ENCODE measurements around the gene USP17L5. TPM values are rescaled to one million over a fixed set of nuclear protein-coding genes. Genes with fewer than 3 reads are reported as not detected.
"Not testable (repeated sequence)": the region's sequence is repeated elsewhere in the genome, so short reads cannot be mapped to it uniquely, and the experiment has no call there.

Gene USP17L5
- not detected for polyA plus RNA-seq (2013, experiment 1 of 2)
- not detected for polyA plus RNA-seq (2013, experiment 2 of 2)

GRCh38 chr4:9339103-9339502, at the start of gene USP17L5:
TSS of gene USP17L5 (plus strand) at chr4:9339403. CDS start at chr4:9339403, 0 bp downstream.
- not testable (repeated sequence) for H3K36me3 ChIP-seq (replicated peaks in 1 of 2; ENCODE audit: control insufficient read depth in 2 of 2, insufficient read depth in 2 of 2, low read length in 2 of 2); H3K27ac ChIP-seq (replicated peaks; ENCODE audit: low read length); H3K4me1 ChIP-seq (ENCODE audit: control insufficient read depth in 2 of 2, insufficient read depth in 1 of 2, low read depth in 1 of 2, low read length in 2 of 2); H2BK5ac ChIP-seq (ENCODE audit: low read length); H3K79me1 ChIP-seq (ENCODE audit: low read depth, low read length); H2BK15ac ChIP-seq (ENCODE audit: low read length); H2BK120ac ChIP-seq (ENCODE audit: low read depth, low read length); H3K18ac ChIP-seq (ENCODE audit: low read length); H4K91ac ChIP-seq (ENCODE audit: low read depth, low read length, poor library complexity); H4K8ac ChIP-seq (ENCODE audit: low read depth, low read length); H3K4me2 ChIP-seq (ENCODE audit: insufficient read depth, low read length, poor library complexity, severe bottlenecking); H2BK12ac ChIP-seq (ENCODE audit: low read length); H2AFZ ChIP-seq (ENCODE audit: low read length); H3K23ac ChIP-seq (ENCODE audit: low read depth, low read length, poor library complexity); H3K9me3 ChIP-seq (replicated peaks in 1 of 2; ENCODE audit: control insufficient read depth in 2 of 2, insufficient read depth in 1 of 2, low read depth in 1 of 2, low read length in 2 of 2); H2AK5ac ChIP-seq (ENCODE audit: low read depth, low read length); DNase-seq (ENCODE audit: low spot score); H3K27me3 ChIP-seq (ENCODE audit: control insufficient read depth in 3 of 3, insufficient read depth in 3 of 3, low read depth in 1 of 3, low read length in 3 of 3); H3K9ac ChIP-seq (ENCODE audit: low read depth, low read length, poor library complexity); H3K4ac ChIP-seq (ENCODE audit: low read length); H3K14ac ChIP-seq (ENCODE audit: low read length); H3K4me3 ChIP-seq (ENCODE audit: low read length in 2 of 2)
- WGBS, 2 donors (ENCODE audit: extremely low coverage in 2 of 2, insufficient read length in 2 of 2, insufficient replicate concordance in 1 of 2), result no CpG with 5 or more reads among the region's 15 CpGs

- H3K9ac ChIP-seq (ENCODE audit: low read depth, low read length, poor library complexity); H2BK5ac ChIP-seq (ENCODE audit: low read length); H4K8ac ChIP-seq (ENCODE audit: low read depth, low read length); H3K4me3 ChIP-seq (ENCODE audit: low read length in 2 of 2); H3K14ac ChIP-seq (ENCODE audit: low read length); H3K4me1 ChIP-seq (ENCODE audit: control insufficient read depth in 2 of 2, insufficient read depth in 1 of 2, low read depth in 1 of 2, low read length in 2 of 2); DNase-seq (ENCODE audit: low spot score); H2BK120ac ChIP-seq (ENCODE audit: low read depth, low read length); H3K27ac ChIP-seq (replicated peaks; ENCODE audit: low read length); H3K9me3 ChIP-seq (replicated peaks in 1 of 2; ENCODE audit: control insufficient read depth in 2 of 2, insufficient read depth in 1 of 2, low read depth in 1 of 2, low read length in 2 of 2); H2BK15ac ChIP-seq (ENCODE audit: low read length); H2BK12ac ChIP-seq (ENCODE audit: low read length); H3K27me3 ChIP-seq (ENCODE audit: control insufficient read depth in 3 of 3, insufficient read depth in 3 of 3, low read depth in 1 of 3, low read length in 3 of 3); H2AFZ ChIP-seq (ENCODE audit: low read length); H3K79me1 ChIP-seq (ENCODE audit: low read depth, low read length); H3K23ac ChIP-seq (ENCODE audit: low read depth, low read length, poor library complexity); H3K4ac ChIP-seq (ENCODE audit: low read length); H2AK5ac ChIP-seq (ENCODE audit: low read depth, low read length); H3K36me3 ChIP-seq (replicated peaks in 1 of 2; ENCODE audit: control insufficient read depth in 2 of 2, insufficient read depth in 2 of 2, low read length in 2 of 2); H4K91ac ChIP-seq (ENCODE audit: low read depth, low read length, poor library complexity); H3K18ac ChIP-seq (ENCODE audit: low read length); H3K4me2 ChIP-seq (ENCODE audit: insufficient read depth, low read length, poor library complexity, severe bottlenecking): not testable (repeated sequence)
- WGBS, 2 donors (ENCODE audit: extremely low coverage in 2 of 2, insufficient read length in 2 of 2, insufficient replicate concordance in 1 of 2), result no CpG with 5 or more reads among the region's 13 CpGs
These were observed 15.0 kb upstream of the USP17L5 start for GRCh38 chr4:9324191-9324590.

GRCh38 chr4:9324865-9325264, 14.3 kb upstream of the USP17L5 start, which contains the start of gene USP17L24:
TSS of gene USP17L24 (plus strand) at chr4:9325165. CDS start at chr4:9325165, 0 bp downstream.
- not testable (repeated sequence) for H3K79me1 ChIP-seq (ENCODE audit: low read depth, low read length); DNase-seq (ENCODE audit: low spot score); H2BK15ac ChIP-seq (ENCODE audit: low read length); H3K27ac ChIP-seq (replicated peaks; ENCODE audit: low read length); H3K36me3 ChIP-seq (replicated peaks in 1 of 2; ENCODE audit: control insufficient read depth in 2 of 2, insufficient read depth in 2 of 2, low read length in 2 of 2); H2BK120ac ChIP-seq (ENCODE audit: low read depth, low read length); H2BK12ac ChIP-seq (ENCODE audit: low read length); H3K18ac ChIP-seq (ENCODE audit: low read length); H3K14ac ChIP-seq (ENCODE audit: low read length); H3K4me1 ChIP-seq (ENCODE audit: control insufficient read depth in 2 of 2, insufficient read depth in 1 of 2, low read depth in 1 of 2, low read length in 2 of 2); H3K23ac ChIP-seq (ENCODE audit: low read depth, low read length, poor library complexity); H2AFZ ChIP-seq (ENCODE audit: low read length); H3K4me3 ChIP-seq (ENCODE audit: low read length in 2 of 2); H3K4me2 ChIP-seq (ENCODE audit: insufficient read depth, low read length, poor library complexity, severe bottlenecking); H3K9me3 ChIP-seq (replicated peaks in 1 of 2; ENCODE audit: control insufficient read depth in 2 of 2, insufficient read depth in 1 of 2, low read depth in 1 of 2, low read length in 2 of 2); H3K27me3 ChIP-seq (ENCODE audit: control insufficient read depth in 3 of 3, insufficient read depth in 3 of 3, low read depth in 1 of 3, low read length in 3 of 3); H2AK5ac ChIP-seq (ENCODE audit: low read depth, low read length); H4K91ac ChIP-seq (ENCODE audit: low read depth, low read length, poor library complexity); H3K4ac ChIP-seq (ENCODE audit: low read length); H2BK5ac ChIP-seq (ENCODE audit: low read length); H3K9ac ChIP-seq (ENCODE audit: low read depth, low read length, poor library complexity); H4K8ac ChIP-seq (ENCODE audit: low read depth, low read length)
- WGBS, 2 donors (ENCODE audit: extremely low coverage in 2 of 2, insufficient read length in 2 of 2, insufficient replicate concordance in 1 of 2), result no CpG with 5 or more reads among the region's 15 CpGs

GRCh38 chr4:9329611-9330010, 9.6 kb upstream of the USP17L5 start, which contains the start of gene USP17L25:
TSS of gene USP17L25 (plus strand) at chr4:9329911. CDS start at chr4:9329911, 0 bp downstream.
- H3K23ac ChIP-seq (ENCODE audit: low read depth, low read length, poor library complexity); H2BK5ac ChIP-seq (ENCODE audit: low read length); H3K4me3 ChIP-seq (ENCODE audit: low read length in 2 of 2); H2AFZ ChIP-seq (ENCODE audit: low read length); H2BK120ac ChIP-seq (ENCODE audit: low read depth, low read length); H3K79me1 ChIP-seq (ENCODE audit: low read depth, low read length); H4K8ac ChIP-seq (ENCODE audit: low read depth, low read length); H3K18ac ChIP-seq (ENCODE audit: low read length); H3K4me2 ChIP-seq (ENCODE audit: insufficient read depth, low read length, poor library complexity, severe bottlenecking); H3K27ac ChIP-seq (replicated peaks; ENCODE audit: low read length); DNase-seq (ENCODE audit: low spot score); H3K9ac ChIP-seq (ENCODE audit: low read depth, low read length, poor library complexity); H4K91ac ChIP-seq (ENCODE audit: low read depth, low read length, poor library complexity); H3K9me3 ChIP-seq (replicated peaks in 1 of 2; ENCODE audit: control insufficient read depth in 2 of 2, insufficient read depth in 1 of 2, low read depth in 1 of 2, low read length in 2 of 2); H3K4me1 ChIP-seq (ENCODE audit: control insufficient read depth in 2 of 2, insufficient read depth in 1 of 2, low read depth in 1 of 2, low read length in 2 of 2); H2BK12ac ChIP-seq (ENCODE audit: low read length); H3K4ac ChIP-seq (ENCODE audit: low read length); H2AK5ac ChIP-seq (ENCODE audit: low read depth, low read length); H3K36me3 ChIP-seq (replicated peaks in 1 of 2; ENCODE audit: control insufficient read depth in 2 of 2, insufficient read depth in 2 of 2, low read length in 2 of 2); H3K27me3 ChIP-seq (ENCODE audit: control insufficient read depth in 3 of 3, insufficient read depth in 3 of 3, low read depth in 1 of 3, low read length in 3 of 3); H2BK15ac ChIP-seq (ENCODE audit: low read length); H3K14ac ChIP-seq (ENCODE audit: low read length): not testable (repeated sequence)
- WGBS, 2 donors (ENCODE audit: extremely low coverage in 2 of 2, insufficient read length in 2 of 2, insufficient replicate concordance in 1 of 2), result no CpG with 5 or more reads among the region's 15 CpGs

Data from neuronal stem cell (in vitro differentiated cells).